Calu3 (cell line): ENCODE data around the gene RNF112. TPM values are rescaled to one million over a fixed set of nuclear protein-coding genes. Genes with fewer than 3 reads are reported as not detected.

ENCODE experiments used
- Bru-seq: library from RNA; stranded (reverse); fragments of 400-500 nt; gene quantifications from one replicate; lab custom pipeline; 2021; lab: Mats Ljungman, UMichigan
- BruChase-seq, 2 experiments: library from RNA; stranded (reverse); fragments of 400-500 nt; gene quantifications; one replicate each; lab custom pipeline; 2021; lab: Mats Ljungman, UMichigan
- BruUV-seq: library from RNA; stranded (reverse); fragments of 400-500 nt; replicated peaks from 2 replicates; lab custom pipeline; 2021; lab: Mats Ljungman, UMichigan
- CTCF ChIA-PET: fragments of 300-600 bp; sonication (Branson Sonifier 250); formaldehyde crosslinking; loops from one replicate; lab custom pipeline; 2022; ENCODE audit warnings: antibody characterized with exemption; lab: Charles Lee
- DNase-seq: peaks from one replicate; pipeline ENCODE4 v3.0.0; 2022
- H3K27ac Mint-ChIP-seq: one replicate; pipeline ENCODE4 v1.8.0; 2022; ENCODE audit warnings: mixed read lengths; ENCODE audit not compliant: unreplicated experiment
- H3K27me3 Mint-ChIP-seq: one replicate; pipeline ENCODE4 v1.8.0; 2022; ENCODE audit warnings: mixed read lengths; ENCODE audit not compliant: unreplicated experiment
- H3K36me3 Mint-ChIP-seq: one replicate; pipeline ENCODE4 v1.8.0; 2022; ENCODE audit warnings: mild to moderate bottlenecking, moderate library complexity, mixed read lengths; ENCODE audit not compliant: insufficient read depth, unreplicated experiment
- H3K4me1 Mint-ChIP-seq: one replicate; pipeline ENCODE4 v1.8.0; 2022; ENCODE audit warnings: mild to moderate bottlenecking, low read depth, mixed read lengths; ENCODE audit not compliant: unreplicated experiment
- H3K4me3 Mint-ChIP-seq: one replicate; pipeline ENCODE4 v1.8.0; 2022; ENCODE audit warnings: mild to moderate bottlenecking, low read depth, moderate library complexity, mixed read lengths; ENCODE audit not compliant: unreplicated experiment
- H3K9me3 Mint-ChIP-seq: one replicate; pipeline ENCODE4 v1.8.0; 2022; ENCODE audit warnings: low read depth, mixed read lengths; ENCODE audit not compliant: unreplicated experiment
- intact Hi-C: fragments of 100-400 bp; cut with micrococcal nuclease; formaldehyde crosslinking; loops from one replicate; pipeline ENCODE4 v1.10.0; 2022; ENCODE audit not compliant: unreplicated experiment
- long read RNA-seq: library from polyadenylated mRNA; stranded (forward); transcript quantifications from one replicate; pipeline ENCODE4 v2.0.0, GENCODE V29; 2022
- total RNA-seq: library from RNA; stranded (reverse); gene quantifications from 2 replicates; pipeline ENCODE4 v1.2.3, GENCODE V29; 2022
- TF ChIP-seq, protein P1 (sequence below): fragments of 200-600 bp; IDR thresholded peaks from one replicate; pipeline ENCODE4 v1.8.0; 2022; ENCODE audit warnings: antibody characterized with exemption; ENCODE audit not compliant: unreplicated experiment

RNF112 gene, protein sequence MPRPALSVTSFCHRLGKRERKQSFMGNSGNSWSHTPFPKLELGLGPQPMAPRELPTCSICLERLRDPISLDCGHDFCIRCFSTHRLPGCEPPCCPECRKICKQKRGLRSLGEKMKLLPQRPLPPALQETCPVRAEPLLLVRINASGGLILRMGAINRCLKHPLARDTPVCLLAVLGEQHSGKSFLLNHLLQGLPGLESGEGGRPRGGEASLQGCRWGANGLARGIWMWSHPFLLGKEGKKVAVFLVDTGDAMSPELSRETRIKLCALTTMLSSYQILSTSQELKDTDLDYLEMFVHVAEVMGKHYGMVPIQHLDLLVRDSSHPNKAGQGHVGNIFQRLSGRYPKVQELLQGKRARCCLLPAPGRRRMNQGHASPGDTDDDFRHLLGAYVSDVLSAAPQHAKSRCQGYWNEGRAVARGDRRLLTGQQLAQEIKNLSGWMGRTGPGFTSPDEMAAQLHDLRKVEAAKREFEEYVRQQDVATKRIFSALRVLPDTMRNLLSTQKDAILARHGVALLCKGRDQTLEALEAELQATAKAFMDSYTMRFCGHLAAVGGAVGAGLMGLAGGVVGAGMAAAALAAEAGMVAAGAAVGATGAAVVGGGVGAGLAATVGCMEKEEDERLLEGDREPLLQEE
- 0.61 and 1.3 TPM in 2 replicates for total RNA-seq
- percentile 10 among the genes with signal in this experiment for Bru-seq, nascent RNA
- percentile 41 among the genes with signal in this experiment for BruChase-seq, experiment 1, labeled RNA remaining after a 6-hour chase
- percentile 35 among the genes with signal in this experiment for BruChase-seq, experiment 2, labeled RNA remaining after a 2-hour chase
- long read RNA-seq, result 0 reads

GRCh38 chr17:19410875-19411620 lies at the start of gene RNF112:
Gene RNF112, plus strand, starts transcription at chr17:19411232. Its CDS starts 177 bp downstream, at chr17:19411409.
- CTCF ChIA-PET, result interaction anchor here (0.6 kb wide), 1 partner anchor 1143 kb away, joined by 3 read pairs; no protein-coding TSS in a partner anchor
- no peak for DNase-seq
- intact Hi-C loops, result no loop called here

DNA sequence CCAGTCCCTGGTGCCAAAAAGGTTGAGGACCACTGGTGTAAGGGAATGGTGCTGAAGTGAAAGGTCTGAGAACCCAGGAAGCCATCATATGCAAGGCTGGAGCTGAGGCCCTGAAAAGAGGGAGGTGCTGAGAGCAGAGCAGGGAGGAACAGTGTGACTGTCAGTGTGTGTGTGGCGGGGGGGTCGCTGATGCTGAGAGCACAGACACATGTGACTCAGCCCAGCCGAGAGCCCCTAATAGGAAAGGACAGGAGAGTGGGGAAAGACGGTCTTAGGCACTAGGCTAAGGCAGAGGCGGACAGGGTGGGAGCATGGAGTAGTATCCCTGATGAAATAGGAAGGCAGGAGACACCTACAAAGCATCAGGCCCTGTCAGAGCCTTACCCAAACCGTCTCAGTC lies 49.7 kb upstream of the RNF112 start:
- DNase-seq, result no peak
- intact Hi-C loops, result loop anchor here (10.0 kb wide), 1 partner anchor 403 kb away; no protein-coding TSS in a partner anchor
- TF ChIP-seq, protein P1, sequence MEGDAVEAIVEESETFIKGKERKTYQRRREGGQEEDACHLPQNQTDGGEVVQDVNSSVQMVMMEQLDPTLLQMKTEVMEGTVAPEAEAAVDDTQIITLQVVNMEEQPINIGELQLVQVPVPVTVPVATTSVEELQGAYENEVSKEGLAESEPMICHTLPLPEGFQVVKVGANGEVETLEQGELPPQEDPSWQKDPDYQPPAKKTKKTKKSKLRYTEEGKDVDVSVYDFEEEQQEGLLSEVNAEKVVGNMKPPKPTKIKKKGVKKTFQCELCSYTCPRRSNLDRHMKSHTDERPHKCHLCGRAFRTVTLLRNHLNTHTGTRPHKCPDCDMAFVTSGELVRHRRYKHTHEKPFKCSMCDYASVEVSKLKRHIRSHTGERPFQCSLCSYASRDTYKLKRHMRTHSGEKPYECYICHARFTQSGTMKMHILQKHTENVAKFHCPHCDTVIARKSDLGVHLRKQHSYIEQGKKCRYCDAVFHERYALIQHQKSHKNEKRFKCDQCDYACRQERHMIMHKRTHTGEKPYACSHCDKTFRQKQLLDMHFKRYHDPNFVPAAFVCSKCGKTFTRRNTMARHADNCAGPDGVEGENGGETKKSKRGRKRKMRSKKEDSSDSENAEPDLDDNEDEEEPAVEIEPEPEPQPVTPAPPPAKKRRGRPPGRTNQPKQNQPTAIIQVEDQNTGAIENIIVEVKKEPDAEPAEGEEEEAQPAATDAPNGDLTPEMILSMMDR, result no peak
- Mint-ChIP-seq H3K4me1 (peaks cover 9% of the 10 kb centered on the region), H3K27ac (peak overlapping the region; percentile 60), H3K36me3 (peaks cover 24% of the 10 kb centered on the region), H3K27me3 (no peaks in the 10 kb centered on the region), H3K9me3 (no peaks in the 10 kb centered on the region), H3K4me3 (peak overlapping the region; percentile 70)
- no TSS peak for BruUV-seq
- CTCF ChIA-PET, result no interaction called here

More at GRCh38 chr17:19410875-19411620, at the start of gene RNF112:
- TF ChIP-seq, protein P1, result no peak
- H3K4me3 Mint-ChIP-seq, result no peak within 1 kb of the TSS
- no peaks in the 10 kb centered on the region for H3K36me3 Mint-ChIP-seq
- no peaks in the 10 kb centered on the region for H3K9me3 Mint-ChIP-seq
- no TSS peak for BruUV-seq
- no peaks in the 10 kb centered on the region for H3K4me1 Mint-ChIP-seq
- H3K27ac Mint-ChIP-seq, result no peak within 1 kb of the TSS
- H3K27me3 Mint-ChIP-seq, result peaks cover 22% of the 10 kb centered on the region

- H3K9me3 Mint-ChIP-seq, result no peaks in the 10 kb centered on the region
- H3K4me1 Mint-ChIP-seq, result peaks cover 9% of the 10 kb centered on the region
- intact Hi-C loops, result loop anchor here (1.0 to 10.0 kb wide), 2 partner anchors 85 to 403 kb away; no protein-coding TSS in a partner anchor
- BruUV-seq, result TSS peak; percentile 54
- peak overlapping the region; percentile 70 for H3K4me3 Mint-ChIP-seq
- H3K27ac Mint-ChIP-seq, result peak overlapping the region; percentile 60
- CTCF ChIA-PET, result interaction anchor here (1.0 to 2.0 kb wide), 3 partner anchors 16 to 287 kb away, joined by 5 to 30 read pairs (median 6); partner anchors contain the start of genes ALDH3A2 and MAPK7
- DNase-seq, result no peak
- H3K36me3 Mint-ChIP-seq, result peaks cover 22% of the 10 kb centered on the region
- H3K27me3 Mint-ChIP-seq, result no peaks in the 10 kb centered on the region
- TF ChIP-seq, protein P1, result no peak
These were observed 49.1 kb upstream of the RNF112 start for GRCh38 chr17:19361944-19362276.
